ENCODE measurements around the gene MRNIP.
"Not testable (repeated sequence)": the region's sequence is repeated elsewhere in the genome, so short reads cannot be mapped to it uniquely, and the experiment has no call there.

The MRNIP gene

DNA sequence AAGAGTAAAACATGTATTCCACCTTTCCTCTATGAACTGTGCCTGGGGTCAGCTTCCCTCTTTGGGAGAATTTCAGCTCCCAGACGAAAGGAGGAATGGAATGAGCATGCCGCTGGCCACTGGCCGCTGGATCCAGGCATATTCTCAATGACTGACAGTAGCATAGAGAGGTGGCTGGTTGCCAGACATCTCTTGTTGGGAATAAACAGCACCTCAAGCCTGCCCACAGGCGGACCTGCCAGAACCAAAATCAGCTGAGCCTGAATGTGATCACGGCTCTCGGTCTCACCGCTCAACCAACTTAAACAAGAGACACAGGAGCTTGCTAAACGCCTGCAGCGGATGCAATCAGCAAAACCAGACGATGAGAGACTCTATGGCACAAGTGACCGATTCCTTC lies 28.5 kb upstream of the MRNIP start:
- no peak for FAIRE-seq

- no peak for FAIRE-seq
Observed at GRCh38 chr5:179886190-179886911, 27.7 kb upstream of the MRNIP start.

DNA sequence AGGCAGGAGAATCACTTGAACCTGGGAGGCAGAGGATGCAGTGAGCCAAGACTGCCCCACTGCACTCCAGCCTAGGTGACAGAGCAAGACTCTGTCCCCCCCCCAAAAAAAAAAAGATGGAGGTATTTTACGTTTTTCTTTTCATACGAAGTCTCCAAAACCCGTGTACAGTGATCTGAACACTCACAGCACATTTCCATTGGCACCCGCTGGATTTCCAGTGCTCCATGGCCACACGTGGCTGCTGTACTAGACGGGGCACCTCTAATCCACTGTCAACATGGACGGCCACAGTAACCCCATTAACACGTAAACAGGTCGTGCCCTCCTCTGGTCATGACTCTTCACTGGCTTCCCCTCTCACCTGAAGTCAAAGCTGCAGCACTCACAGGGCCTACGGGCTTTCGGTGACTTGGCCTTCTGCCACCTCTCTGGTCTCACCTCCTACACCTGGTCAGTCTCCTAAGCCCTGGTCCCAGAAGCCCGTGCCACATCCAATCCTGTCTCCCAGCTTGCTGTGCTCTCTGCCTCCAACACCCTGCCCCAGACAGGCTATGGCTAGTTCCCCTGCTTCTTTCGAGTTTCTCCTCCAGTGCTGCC lies 27.0 kb upstream of the MRNIP start:
- FAIRE-seq, result no peak

DNA sequence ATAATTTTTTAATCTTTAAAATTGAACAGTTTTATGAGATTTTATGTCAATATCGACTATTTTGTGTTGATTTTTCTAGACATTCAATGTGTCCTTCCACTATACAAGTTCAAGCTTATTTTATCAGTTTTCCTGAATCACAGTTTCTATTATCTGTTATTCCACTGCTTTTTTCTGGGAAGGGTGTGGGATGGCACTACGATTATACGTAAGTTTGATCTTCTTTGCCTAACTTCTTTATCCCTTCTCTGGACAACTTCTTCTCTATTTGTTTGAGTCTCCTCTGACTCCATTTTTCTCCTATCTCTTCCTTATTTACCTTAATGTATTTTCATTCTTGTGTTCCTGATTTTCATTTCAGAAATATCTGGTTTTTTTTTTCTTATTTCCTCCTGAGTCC lies 24.5 kb upstream of the MRNIP start:
- FAIRE-seq, result no peak

DNA sequence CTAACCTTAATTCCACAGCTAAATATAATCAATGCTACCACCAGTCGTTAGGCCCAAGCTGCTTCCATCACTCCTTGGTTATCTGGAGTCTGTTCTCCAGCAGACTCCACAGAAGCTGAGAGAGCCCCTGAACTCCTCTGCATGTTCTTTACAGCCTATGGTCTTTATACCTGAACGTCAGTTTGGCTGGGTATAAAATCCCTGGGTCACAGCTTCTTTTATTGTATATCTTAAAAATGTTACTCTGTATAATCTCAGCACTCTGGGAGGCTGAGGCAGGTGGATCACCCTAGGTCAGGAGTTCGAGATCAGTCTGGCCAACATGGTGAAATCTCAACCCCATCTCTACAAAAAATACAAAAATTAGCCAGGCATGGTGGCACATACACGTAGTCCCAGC lies 23.7 kb upstream of the MRNIP start:
- no peak for FAIRE-seq

GRCh38 chr5:179880848-179881590 lies 22.4 kb upstream of the MRNIP start:
- FAIRE-seq, result no peak

DNA sequence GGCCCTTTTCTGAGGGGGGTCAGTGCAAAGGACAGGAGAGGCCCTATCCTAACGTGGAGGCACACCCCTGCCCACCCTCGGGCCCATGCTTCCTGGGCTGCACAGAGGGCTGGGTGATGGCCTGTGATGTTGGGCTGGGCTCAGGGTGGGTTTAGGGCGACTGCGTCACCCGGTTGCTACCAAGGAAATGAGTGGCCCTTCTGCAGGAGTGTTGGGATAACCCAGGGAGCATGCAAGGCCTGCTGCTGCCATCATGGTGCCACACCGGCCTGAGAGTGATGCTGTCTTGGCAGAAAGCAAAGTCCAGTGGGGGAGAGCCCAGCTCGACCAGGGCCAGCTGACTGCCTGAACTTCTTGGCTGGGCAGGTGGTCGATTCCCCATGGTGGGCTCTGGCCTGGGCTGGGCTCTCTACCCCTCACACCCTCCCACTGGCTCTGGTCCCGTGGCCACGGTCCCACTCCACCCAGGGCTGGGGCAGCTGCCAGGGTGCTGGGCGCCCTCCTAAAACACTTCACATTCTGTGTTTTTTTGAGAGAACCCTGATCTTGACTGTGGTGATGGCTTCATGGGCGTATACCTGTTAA lies 21.5 kb upstream of the MRNIP start:
- no peak for FAIRE-seq

GRCh38 chr5:179879690-179880010 lies 21.0 kb upstream of the MRNIP start:
- FAIRE-seq, result no peak

GRCh38 chr5:179879003-179879689 lies 20.5 kb upstream of the MRNIP start:
- FAIRE-seq, result no peak

GRCh38 chr5:179878222-179879002 lies 19.8 kb upstream of the MRNIP start:
- FAIRE-seq, result no peak

- FAIRE-seq, result no peak
Observed at GRCh38 chr5:179876610-179876952, 18.0 kb upstream of the MRNIP start.

DNA sequence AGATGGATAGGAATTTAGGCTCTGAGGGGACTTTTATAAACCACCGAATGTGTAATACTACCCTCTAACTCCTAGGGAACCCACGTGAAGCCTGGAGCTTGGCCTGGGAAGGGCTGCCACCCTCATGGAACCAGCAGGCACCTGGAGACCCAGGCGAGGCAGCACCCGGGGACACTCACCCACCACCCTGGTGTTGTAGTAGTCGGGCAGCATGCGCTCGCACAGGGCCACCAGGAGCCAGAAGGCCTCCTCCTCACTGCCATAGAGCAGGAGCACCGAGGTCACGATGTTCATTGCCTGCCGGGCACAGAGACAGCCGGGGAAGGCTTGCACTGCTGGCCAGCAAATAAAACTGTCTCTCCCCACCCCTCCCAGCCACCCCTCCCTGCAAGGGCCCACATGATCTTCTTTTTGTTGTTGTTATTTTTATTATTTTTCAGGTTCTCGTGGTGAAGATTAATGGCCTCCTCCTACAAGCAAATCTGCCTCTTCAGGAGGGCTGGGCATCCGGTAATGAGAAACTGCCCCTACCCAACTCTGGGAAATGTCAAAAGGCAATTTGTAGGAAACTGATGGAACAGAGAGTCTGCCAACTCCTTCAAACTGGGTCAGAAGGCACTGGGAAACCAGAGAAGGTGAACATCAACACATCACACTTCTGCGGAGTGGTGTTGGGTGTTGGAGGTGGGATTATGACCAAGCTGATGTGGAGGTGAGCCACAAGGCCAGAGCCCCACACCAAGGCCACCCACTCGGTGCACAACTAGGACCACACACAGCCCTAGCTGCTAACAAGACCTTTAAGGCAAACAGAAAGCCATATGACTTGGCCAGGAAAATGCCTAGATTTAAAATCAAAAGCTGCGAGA lies 17.4 kb upstream of the MRNIP start:
- no peak for FAIRE-seq

DNA sequence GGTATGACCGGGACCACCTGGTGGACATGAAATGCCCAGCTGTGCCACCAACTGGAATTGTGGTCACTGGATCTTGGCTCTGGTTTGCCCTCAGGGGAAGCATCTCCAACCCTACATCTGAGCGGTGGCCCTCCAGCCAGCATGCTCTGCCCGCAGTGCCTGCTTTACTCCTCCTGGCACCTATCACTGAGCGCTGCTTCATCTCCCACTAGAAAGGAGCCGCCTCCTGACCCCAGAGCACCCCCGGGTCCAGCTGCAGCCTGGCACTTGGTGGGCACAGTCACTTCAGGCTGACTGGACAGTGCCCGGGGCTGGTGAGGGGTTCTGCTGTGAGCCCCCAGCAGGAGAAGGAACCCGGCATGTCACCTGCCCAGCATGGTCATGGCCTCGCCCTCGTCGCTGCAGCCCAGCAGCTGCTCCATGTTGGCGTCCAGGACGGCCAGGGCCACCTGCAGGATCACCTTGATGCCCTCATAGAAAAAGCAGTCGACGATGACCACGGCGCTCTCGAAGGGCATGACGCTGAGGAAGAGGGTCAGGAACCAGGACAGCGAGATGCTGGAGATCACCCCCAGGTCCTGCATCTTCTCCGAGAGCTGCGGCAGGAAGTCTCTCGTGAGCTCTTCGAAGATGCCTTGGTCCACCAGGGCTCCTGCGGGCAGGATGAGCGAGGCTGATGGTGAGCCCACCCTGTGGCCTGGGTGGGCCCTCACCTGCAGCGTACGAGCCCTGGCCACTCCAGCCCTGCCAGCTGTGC lies 16.1 kb upstream of the MRNIP start:
- no peak for FAIRE-seq

GRCh38 chr5:179874136-179874535 lies 15.5 kb upstream of the MRNIP start:
- FAIRE-seq, result no peak

DNA sequence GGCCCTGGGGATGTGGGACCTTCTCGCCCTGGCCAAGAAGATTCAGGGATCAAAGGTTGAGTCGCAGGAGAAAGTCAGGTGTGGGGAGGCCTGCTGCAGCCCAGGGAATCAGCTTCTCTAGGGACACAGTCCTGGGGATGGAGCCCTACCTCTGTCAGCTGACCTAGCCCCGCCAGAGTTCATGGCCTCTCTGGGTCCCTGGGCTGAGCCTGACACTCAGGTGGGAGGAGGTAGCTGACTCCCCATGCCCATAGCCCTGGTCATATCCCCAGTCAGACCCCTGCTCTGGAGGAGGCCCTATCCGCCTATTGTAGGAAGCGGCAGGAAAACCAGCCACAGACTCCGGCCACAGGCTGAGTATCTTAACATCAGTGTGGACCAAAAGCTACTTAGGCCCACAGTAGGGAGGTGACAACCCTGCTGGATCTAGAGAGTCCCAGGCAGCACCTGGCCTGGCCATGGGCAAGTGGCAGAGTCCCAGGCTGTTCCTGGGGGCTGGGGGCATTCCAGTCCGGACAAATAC lies 15.0 kb upstream of the MRNIP start:
- FAIRE-seq, result no peak

- FAIRE-seq, result no peak
Observed at GRCh38 chr5:179872828-179873575, 14.4 kb upstream of the MRNIP start.

GRCh38 chr5:179872055-179872827 lies 13.6 kb upstream of the MRNIP start:
- FAIRE-seq, result no peak

DNA sequence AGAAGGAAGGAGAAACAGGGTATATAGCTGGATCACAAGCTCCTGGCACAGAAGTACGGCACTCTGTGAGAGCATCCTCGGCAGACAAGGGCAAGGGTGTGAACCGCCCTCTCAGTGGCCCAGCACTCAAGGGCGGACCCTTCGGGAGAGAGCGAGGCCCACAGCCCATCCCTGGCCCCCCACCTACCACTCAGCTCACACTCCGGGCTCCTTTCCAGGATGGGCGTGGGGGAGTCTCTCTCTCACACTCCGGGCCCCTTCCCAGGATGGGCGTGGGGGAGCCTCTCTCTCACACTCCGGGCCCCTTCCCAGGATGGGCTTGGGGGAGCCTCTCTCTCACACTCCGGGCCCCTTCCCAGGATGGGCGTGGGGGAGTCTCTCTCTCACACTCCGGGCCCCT lies 12.9 kb upstream of the MRNIP start:
- not testable (repeated sequence) for FAIRE-seq

- no peak for FAIRE-seq
Observed at GRCh38 chr5:179870952-179871351, 12.3 kb upstream of the MRNIP start.

Data from endometrium (tissue), 2 donors.